Measurements from ENCODE around the gene TECTB.

Gene TECTB

GRCh38 chr10:112314822-112315474, 31.7 kb downstream of the TECTB start:
- H4K20me1 ChIP-seq (ENCODE audit: low read depth, low read length) = no peaks in the 10 kb centered on the region
- H3K4me3 ChIP-seq (ENCODE audit: insufficient read depth, low read length, poor library complexity, severe bottlenecking) = no peak overlapping the region
- H2AFZ ChIP-seq (ENCODE audit: low read depth, low read length, severe bottlenecking) = no peak overlapping the region
- H3K36me3 ChIP-seq (ENCODE audit: low read length) = no peaks in the 10 kb centered on the region
- TF ChIP-seq EZH2phosphoT487 (conservative IDR thresholded peaks at IDR 0.05; ENCODE audit: low read length) (no peak), CTCF (IDR thresholded peaks at IDR 0.05; ENCODE audit: insufficient read depth, low read length, poor library complexity, severe bottlenecking) (peak; percentile 74)
- no peaks in the 10 kb centered on the region for H3K79me2 ChIP-seq (ENCODE audit: insufficient read depth, low read length)
- H3K9me2 ChIP-seq (replicated peaks; ENCODE audit: insufficient read depth, low read length) = no peaks in the 10 kb centered on the region
- no peaks in the 10 kb centered on the region for H3K27me3 ChIP-seq (ENCODE audit: low read length)
- no peaks in the 10 kb centered on the region for H3K9me3 ChIP-seq (ENCODE audit: insufficient read depth, low read length)
- no peak overlapping the region for H3K27ac ChIP-seq (ENCODE audit: low read depth, low read length)
- H3K9ac ChIP-seq (ENCODE audit: low read length) = no peak overlapping the region
- H3F3A ChIP-seq (ENCODE audit: insufficient read depth) = no peaks in the 10 kb centered on the region
- no peak overlapping the region for H3K4me2 ChIP-seq (ENCODE audit: low read depth, low read length, poor library complexity, severe bottlenecking)

GRCh38 chr10:112327678-112328077, 44.5 kb downstream of the TECTB start:
- Histone ChIP-seq H4K20me1 (ENCODE audit: low read depth, low read length) (no peaks in the 10 kb centered on the region), H3K36me3 (ENCODE audit: low read length) (no peaks in the 10 kb centered on the region), H3K4me2 (ENCODE audit: low read depth, low read length, poor library complexity, severe bottlenecking) (no peak overlapping the region), H3K27me3 (ENCODE audit: low read length) (no peaks in the 10 kb centered on the region), H3K9ac (ENCODE audit: low read length) (no peak overlapping the region), H3K9me2 (replicated peaks; ENCODE audit: insufficient read depth, low read length) (no peaks in the 10 kb centered on the region), H3K27ac (ENCODE audit: low read depth, low read length) (no peak overlapping the region), H3K4me3 (ENCODE audit: insufficient read depth, low read length, poor library complexity, severe bottlenecking) (no peak overlapping the region), H2AFZ (ENCODE audit: low read depth, low read length, severe bottlenecking) (no peak overlapping the region), H3F3A (ENCODE audit: insufficient read depth) (no peaks in the 10 kb centered on the region), H3K79me2 (ENCODE audit: insufficient read depth, low read length) (no peaks in the 10 kb centered on the region), H3K9me3 (ENCODE audit: insufficient read depth, low read length) (no peaks in the 10 kb centered on the region)
- TF ChIP-seq CTCF (IDR thresholded peaks at IDR 0.05; ENCODE audit: insufficient read depth, low read length, poor library complexity, severe bottlenecking) (no peak), EZH2phosphoT487 (conservative IDR thresholded peaks at IDR 0.05; ENCODE audit: low read length) (no peak)

- Histone ChIP-seq H3K4me3 (ENCODE audit: insufficient read depth, low read length, poor library complexity, severe bottlenecking) (no peak overlapping the region), H3K79me2 (ENCODE audit: insufficient read depth, low read length) (no peaks in the 10 kb centered on the region), H3K9me2 (replicated peaks; ENCODE audit: insufficient read depth, low read length) (no peaks in the 10 kb centered on the region), H3K27me3 (ENCODE audit: low read length) (no peaks in the 10 kb centered on the region), H3F3A (ENCODE audit: insufficient read depth) (no peaks in the 10 kb centered on the region), H3K4me2 (ENCODE audit: low read depth, low read length, poor library complexity, severe bottlenecking) (no peak overlapping the region), H3K9ac (ENCODE audit: low read length) (no peak overlapping the region), H3K9me3 (ENCODE audit: insufficient read depth, low read length) (no peaks in the 10 kb centered on the region), H3K36me3 (ENCODE audit: low read length) (no peaks in the 10 kb centered on the region), H3K27ac (ENCODE audit: low read depth, low read length) (no peak overlapping the region), H4K20me1 (ENCODE audit: low read depth, low read length) (no peaks in the 10 kb centered on the region), H2AFZ (ENCODE audit: low read depth, low read length, severe bottlenecking) (no peak overlapping the region)
- no peak for TF ChIP-seq CTCF (IDR thresholded peaks at IDR 0.05; ENCODE audit: insufficient read depth, low read length, poor library complexity, severe bottlenecking)
- TF ChIP-seq EZH2phosphoT487 (conservative IDR thresholded peaks at IDR 0.05; ENCODE audit: low read length) = no peak
Observed at GRCh38 chr10:112330162-112330561, 47.0 kb downstream of the TECTB start.

Data from SU-DHL-6 (cell line).